ENCODE results near the gene VTI1A. TPM values are rescaled to one million over a fixed set of nuclear protein-coding genes. Genes with fewer than 3 reads are reported as not detected.

The VTI1A gene
- total and polyA plus RNA-seq, 9 of the 15 experiments (the other 6 are each of a cell fraction or from before 2014, with no cell fraction given) = 9.3 to 21.4 (median 16.0) TPM

DNA sequence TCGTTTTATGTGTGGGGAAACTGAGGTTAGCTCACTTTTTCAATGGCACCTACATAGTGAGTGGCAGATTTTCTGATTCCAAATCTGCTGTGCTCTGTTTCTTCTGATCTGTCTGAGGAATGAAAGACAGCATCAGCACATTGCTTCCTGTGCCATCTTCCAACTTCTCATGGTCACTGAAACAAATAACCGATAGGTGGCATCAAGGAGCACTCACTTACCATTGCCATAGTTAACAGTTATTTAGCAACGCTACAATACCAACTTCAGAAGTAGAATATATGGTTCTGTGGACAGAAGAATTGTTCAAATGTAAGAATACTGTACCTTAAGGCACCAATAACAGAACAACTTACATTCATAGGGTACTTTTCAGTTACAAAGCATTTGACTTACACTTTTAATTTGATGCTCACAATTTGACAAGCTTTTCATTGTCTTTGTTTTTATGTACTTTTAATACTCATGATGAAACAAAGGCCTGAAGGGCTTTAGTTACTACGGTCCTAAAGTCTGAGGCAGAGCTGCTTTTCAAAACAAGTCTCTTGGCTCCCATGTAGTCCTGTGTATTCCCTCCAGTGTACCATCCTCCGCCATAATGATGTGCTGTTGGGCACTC, 274.2 kb downstream of the VTI1A start:
- POLR2A ChIA-PET = interaction anchor here (0.6 kb wide), 1 partner anchor 100 kb away, joined by 3 read pairs; no protein-coding TSS in a partner anchor
- H3K4me2 ChIP-seq (ENCODE audit: insufficient read depth, low read length) = no peak overlapping the region
- H3K4me1 ChIP-seq (replicated peaks in 1 of 2; ENCODE audit: control insufficient read depth in 2 of 2, insufficient read depth in 2 of 2, low read length in 2 of 2) = no peaks in the 10 kb centered on the region
- H3K9ac ChIP-seq (ENCODE audit: insufficient read depth in 1 of 2, low read depth in 2 of 2, low read length in 2 of 2) = no peak overlapping the region
- H4K20me1 ChIP-seq (replicated peaks; ENCODE audit: control insufficient read depth, insufficient read depth, low read length) = no peaks in the 10 kb centered on the region
- DNase-seq (ENCODE audit: extremely low read depth in 1 of 4, low spot score in 3 of 4) (peak; percentile 16 to 29 (median 26)), ATAC-seq (peak; percentile 59; the same call in 1 of the 3 replicates), FAIRE-seq (peak; percentile 74)
- BruUV-seq (replicated peaks) = no TSS peak
- intact Hi-C loops (cut with micrococcal nuclease) = no loop called here
- no peaks in the 10 kb centered on the region for H3K9me1 ChIP-seq (ENCODE audit: control insufficient read depth, insufficient read depth, low read length)
- CTCF ChIA-PET (ENCODE audit: low intra/inter-chr PET ratio) = no interaction called here
- H3K27me3 ChIP-seq (ENCODE audit: control insufficient read depth in 2 of 2, insufficient read depth in 2 of 2, low read length in 2 of 2) = no peaks in the 10 kb centered on the region
- no peak overlapping the region for H3K27ac ChIP-seq (ENCODE audit: extremely low read depth, low read depth, low read length)
- no peaks in the 10 kb centered on the region for H3K9me3 ChIP-seq (replicated peaks; ENCODE audit: control insufficient read depth, insufficient read depth, low read depth, low read length)
- 35% methylated on average over 5 of the region's 5 CpGs for WGBS (ENCODE audit: insufficient coverage, low coverage, missing lambda C conversion rate)
- no peak overlapping the region for H2AFZ ChIP-seq (ENCODE audit: low read depth, low read length)
- no peaks in the 10 kb centered on the region for H3K36me3 ChIP-seq (ENCODE audit: control insufficient read depth, insufficient read depth, low read length)
- H3K79me2 ChIP-seq (ENCODE audit: control insufficient read depth, insufficient read depth, low read length) = no peaks in the 10 kb centered on the region
- in situ Hi-C loops (cut with MboI) = no loop called here
- H3K4me3 ChIP-seq = no peak overlapping the region
- TF ChIP-seq, protein P1, sequence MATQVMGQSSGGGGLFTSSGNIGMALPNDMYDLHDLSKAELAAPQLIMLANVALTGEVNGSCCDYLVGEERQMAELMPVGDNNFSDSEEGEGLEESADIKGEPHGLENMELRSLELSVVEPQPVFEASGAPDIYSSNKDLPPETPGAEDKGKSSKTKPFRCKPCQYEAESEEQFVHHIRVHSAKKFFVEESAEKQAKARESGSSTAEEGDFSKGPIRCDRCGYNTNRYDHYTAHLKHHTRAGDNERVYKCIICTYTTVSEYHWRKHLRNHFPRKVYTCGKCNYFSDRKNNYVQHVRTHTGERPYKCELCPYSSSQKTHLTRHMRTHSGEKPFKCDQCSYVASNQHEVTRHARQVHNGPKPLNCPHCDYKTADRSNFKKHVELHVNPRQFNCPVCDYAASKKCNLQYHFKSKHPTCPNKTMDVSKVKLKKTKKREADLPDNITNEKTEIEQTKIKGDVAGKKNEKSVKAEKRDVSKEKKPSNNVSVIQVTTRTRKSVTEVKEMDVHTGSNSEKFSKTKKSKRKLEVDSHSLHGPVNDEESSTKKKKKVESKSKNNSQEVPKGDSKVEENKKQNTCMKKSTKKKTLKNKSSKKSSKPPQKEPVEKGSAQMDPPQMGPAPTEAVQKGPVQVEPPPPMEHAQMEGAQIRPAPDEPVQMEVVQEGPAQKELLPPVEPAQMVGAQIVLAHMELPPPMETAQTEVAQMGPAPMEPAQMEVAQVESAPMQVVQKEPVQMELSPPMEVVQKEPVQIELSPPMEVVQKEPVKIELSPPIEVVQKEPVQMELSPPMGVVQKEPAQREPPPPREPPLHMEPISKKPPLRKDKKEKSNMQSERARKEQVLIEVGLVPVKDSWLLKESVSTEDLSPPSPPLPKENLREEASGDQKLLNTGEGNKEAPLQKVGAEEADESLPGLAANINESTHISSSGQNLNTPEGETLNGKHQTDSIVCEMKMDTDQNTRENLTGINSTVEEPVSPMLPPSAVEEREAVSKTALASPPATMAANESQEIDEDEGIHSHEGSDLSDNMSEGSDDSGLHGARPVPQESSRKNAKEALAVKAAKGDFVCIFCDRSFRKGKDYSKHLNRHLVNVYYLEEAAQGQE (IDR thresholded peaks at IDR 0.05; ENCODE audit: borderline replicate concordance) = peak; percentile 27; the same call in 1 of the 2 replicates
- TF ChIP-seq, protein P1 (CRISPR knock-in tag; IDR thresholded peaks at IDR 0.05; ENCODE audit: low read depth) = no peak
- no peak for TF ChIP-seq TSC22D4 (tag; IDR thresholded peaks at IDR 0.05)
- no peak for TF ChIP-seq EGR1 (conservative IDR thresholded peaks at IDR 0.05)
- TF ChIP-seq, protein P2, sequence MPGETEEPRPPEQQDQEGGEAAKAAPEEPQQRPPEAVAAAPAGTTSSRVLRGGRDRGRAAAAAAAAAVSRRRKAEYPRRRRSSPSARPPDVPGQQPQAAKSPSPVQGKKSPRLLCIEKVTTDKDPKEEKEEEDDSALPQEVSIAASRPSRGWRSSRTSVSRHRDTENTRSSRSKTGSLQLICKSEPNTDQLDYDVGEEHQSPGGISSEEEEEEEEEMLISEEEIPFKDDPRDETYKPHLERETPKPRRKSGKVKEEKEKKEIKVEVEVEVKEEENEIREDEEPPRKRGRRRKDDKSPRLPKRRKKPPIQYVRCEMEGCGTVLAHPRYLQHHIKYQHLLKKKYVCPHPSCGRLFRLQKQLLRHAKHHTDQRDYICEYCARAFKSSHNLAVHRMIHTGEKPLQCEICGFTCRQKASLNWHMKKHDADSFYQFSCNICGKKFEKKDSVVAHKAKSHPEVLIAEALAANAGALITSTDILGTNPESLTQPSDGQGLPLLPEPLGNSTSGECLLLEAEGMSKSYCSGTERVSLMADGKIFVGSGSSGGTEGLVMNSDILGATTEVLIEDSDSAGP (CRISPR knock-in tag; IDR thresholded peaks at IDR 0.05) = no peak
- TF ChIP-seq DIDO1 (tag; IDR thresholded peaks at IDR 0.05; ENCODE audit: low read depth) = no peak
- no peak for TF ChIP-seq CREM (IDR thresholded peaks at IDR 0.05; ENCODE audit: low read depth)
- no peak for TF ChIP-seq NCOA4 (IDR thresholded peaks at IDR 0.05; ENCODE audit: partially characterized antibody)
- TF ChIP-seq, protein P3, sequence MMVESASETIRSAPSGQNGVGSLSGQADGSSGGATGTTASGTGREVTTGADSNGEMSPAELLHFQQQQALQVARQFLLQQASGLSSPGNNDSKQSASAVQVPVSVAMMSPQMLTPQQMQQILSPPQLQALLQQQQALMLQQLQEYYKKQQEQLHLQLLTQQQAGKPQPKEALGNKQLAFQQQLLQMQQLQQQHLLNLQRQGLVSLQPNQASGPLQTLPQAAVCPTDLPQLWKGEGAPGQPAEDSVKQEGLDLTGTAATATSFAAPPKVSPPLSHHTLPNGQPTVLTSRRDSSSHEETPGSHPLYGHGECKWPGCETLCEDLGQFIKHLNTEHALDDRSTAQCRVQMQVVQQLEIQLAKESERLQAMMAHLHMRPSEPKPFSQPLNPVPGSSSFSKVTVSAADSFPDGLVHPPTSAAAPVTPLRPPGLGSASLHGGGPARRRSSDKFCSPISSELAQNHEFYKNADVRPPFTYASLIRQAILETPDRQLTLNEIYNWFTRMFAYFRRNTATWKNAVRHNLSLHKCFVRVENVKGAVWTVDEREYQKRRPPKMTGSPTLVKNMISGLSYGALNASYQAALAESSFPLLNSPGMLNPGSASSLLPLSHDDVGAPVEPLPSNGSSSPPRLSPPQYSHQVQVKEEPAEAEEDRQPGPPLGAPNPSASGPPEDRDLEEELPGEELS (CRISPR knock-in tag; IDR thresholded peaks at IDR 0.05; ENCODE audit: borderline replicate concordance) = no peak
- TF ChIP-seq TARDBP (IDR thresholded peaks at IDR 0.05) = no peak
- no peak for TF ChIP-seq SMAD3 (CRISPR knock-in tag; conservative IDR thresholded peaks at IDR 0.05)

All from K562 (cell line).